Nucleus accumbens (tissue), 56 donors: ENCODE results near the gene REEP1.
A peak's percentile ranks its signal among the peaks of the same experiment; 100 is the strongest.
"Not testable (repeated sequence)": the region's sequence is repeated elsewhere in the genome, so short reads cannot be mapped to it uniquely, and the experiment has no call there.

Source experiments
- DNase-seq, 56 donors: peaks; one replicate each; lab custom pipeline; 2025; lab: John Stamatoyannopoulos, UW

The REEP1 gene

DNA sequence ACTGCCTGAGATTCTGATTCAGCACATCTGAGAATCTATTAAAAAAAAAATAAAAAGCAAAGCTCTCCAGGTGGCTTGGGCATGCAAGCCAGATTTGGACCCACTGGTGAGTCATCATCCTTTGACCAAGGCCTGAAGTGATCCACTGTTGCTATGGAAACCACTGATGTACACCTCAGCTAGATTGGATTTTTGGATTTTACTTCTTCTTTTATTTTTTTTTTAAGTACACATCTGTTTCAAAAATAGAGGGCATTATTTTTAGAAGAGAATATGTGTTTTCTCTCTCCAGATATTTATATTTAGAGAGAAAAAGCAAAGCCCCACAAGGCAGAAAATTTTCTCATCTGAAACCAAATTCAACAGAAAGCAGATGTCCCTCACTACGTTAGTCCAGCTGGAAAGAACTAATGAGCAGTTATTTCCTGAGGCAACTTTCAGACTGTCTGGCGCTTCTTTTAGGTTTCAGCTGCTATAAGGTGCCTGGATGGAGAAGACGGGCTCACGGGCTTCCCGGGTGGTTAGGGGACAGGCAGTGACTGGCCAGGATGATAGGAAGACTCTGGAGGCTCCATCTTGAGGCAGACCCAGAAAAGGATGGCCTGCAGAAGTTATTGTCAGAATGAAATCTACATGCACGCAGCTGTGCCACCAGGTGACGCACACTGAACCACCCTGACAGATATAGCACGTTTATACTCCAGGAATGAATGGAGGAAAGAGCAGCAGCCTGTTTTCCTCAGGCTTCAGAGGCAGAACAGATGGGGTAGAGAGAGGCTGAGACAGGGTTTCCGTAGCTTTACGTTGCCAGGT, 87.6 kb downstream of the REEP1 start:
- DNase-seq, result peak in 12 of 56 donors; percentile 8 to 51 (median 22)

- no peak for DNase-seq
These were observed 88.2 kb downstream of the REEP1 start for GRCh38 chr2:86249176-86249575.

DNA sequence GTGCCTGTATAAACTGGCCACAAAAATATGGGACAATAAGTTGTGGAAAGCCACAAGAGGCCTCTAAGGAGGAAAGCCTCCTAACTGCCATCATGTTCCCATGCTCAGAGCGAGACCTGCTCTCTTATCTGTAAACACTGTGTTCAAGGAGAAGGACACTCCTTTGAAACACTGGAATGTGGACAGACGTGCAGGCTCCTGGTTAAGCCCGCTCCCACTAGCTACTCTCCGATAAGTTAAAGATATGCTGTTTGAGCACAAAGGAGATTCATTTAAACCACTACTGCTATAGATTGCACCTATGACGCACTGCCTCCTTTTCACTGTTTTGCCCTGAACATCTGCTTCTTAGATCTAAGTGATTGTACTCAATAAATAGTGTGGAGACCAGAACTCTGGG, 92.2 kb downstream of the REEP1 start:
- not testable (repeated sequence) for DNase-seq

DNA sequence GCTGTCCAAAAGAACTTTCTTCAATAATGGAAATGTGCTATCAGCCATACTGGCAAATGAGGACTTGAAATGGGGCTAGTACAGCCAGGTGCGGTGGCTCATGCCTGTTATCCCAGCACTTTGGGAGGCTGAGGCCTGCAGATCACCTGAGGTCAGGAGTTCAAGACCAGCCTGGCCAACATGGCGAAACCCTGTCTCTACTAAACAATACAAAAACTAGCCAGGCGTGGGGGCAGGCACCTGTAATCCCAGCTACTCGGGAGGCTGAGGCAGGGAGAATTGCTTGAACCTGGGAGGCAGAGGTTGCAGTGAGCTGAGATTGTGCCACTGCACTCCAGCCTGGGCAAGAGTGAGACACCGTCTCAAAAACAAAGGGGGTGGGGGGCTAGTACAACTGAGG, 92.6 kb downstream of the REEP1 start:
- DNase-seq, result not testable (repeated sequence)

- DNase-seq, result no peak
These were observed 93.3 kb downstream of the REEP1 start for GRCh38 chr2:86243950-86244733.

DNA sequence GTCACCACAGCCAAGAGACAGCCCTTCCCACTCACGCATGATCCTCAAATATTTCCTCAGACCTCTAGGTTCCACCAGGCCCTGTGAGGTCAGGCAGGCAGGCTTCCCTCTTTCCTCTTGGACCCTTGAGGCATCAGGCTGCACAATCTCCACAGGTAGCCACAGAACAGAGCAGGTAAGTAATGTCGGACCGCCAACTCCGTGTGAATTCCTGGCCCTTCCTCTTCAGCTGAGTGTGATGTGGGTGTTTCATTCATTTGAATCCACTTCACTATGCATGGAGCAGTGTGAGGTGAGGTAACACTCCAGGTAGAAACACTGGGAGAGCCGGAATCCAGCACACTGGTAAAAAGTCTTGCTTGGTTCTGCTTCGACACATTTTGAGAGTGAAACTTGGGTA, 94.2 kb downstream of the REEP1 start:
- DNase-seq, result no peak

- DNase-seq, result no peak
These were observed 95.8 kb downstream of the REEP1 start for GRCh38 chr2:86241611-86242010.

GRCh38 chr2:86240251-86240650, 97.2 kb downstream of the REEP1 start:
- no peak for DNase-seq

- no peak for DNase-seq
These were observed 97.7 kb downstream of the REEP1 start for GRCh38 chr2:86239745-86240144.

GRCh38 chr2:86239326-86239725, 98.1 kb downstream of the REEP1 start:
- no peak for DNase-seq

- DNase-seq, result no peak
These were observed 99.1 kb downstream of the REEP1 start for GRCh38 chr2:86238354-86238753.

DNA sequence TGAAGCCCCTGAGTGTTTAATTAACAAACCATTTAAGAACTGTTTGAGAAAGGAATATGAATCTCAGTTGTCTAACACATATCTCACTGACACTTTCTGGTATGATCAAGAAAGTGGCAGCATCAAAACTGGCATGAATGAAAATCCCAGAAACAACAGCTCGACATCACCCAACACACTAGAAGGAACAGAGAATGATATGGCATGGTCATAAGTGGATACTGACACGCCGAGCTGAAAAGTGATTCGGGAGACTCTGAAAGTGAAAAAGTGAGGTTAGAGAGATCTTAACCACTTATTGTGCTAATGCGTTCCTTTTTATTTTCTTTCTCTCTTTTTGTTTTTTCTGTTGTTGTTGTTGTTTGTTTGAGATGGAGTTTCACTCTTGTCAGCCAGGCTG, 100.3 kb downstream of the REEP1 start:
- DNase-seq, result no peak

DNA sequence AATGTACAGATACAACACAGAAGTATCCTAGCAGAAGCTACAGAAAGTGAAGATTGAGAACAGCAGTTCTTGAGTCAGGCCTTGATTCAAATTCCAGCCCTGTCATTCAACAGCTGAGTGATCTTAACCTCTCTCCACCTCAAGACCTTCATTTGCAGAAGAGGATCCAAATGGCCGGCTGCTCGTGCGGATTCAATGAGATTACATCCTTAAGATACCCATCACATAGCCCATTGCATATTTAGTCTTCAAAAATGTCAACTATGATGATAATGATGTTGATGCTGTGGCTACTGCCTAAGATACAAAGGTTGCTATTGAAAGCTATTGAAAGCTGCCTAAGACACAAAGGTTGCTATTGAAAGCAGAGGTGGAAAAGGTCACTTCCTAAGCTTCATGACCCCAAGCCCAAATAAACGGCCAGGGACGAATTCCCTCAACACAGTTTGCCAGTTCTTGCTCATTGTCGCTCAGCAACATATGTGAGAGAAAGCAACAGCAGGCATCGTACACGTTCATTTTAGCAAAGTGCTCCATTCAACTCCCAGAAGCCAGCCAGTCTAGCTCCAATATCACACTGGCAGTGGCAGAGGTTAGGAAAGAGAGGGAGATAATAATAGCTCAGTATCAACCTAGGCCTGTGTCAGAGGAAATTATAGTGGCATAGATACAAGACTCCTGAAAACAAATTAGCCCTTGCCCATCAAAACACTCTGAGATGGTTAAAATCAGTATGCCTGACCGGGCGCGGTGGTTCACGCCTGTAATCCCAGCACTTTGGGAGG, 102.0 kb downstream of the REEP1 start:
- DNase-seq, result no peak

DNA sequence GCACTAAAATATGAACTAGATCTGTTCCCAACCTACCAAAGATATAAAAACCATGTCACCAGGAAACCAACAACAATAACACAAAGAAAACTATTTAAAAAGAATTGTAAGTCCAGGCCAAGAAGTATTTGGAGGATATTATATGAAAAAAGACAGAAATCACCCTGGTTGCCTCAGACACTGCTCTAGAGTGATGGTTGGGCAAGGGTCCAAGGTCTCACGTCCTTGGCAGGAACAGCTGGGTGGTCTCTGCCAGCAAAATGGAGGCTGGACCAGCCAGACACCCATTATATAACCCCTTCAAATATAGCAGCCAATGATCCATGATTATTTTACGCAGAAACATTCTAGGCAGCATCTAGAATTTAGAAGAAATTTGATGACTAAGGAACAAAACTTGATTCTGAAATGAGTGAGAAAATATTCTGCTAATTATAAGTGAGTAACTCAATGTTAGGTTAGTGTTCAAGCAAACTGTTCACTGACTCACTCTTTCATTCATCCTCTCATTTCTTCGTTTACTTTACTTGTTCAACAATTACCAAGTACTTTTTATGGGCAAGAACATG, 102.8 kb downstream of the REEP1 start:
- peak in 3 of 56 donors; percentile 11 to 24 (median 12) for DNase-seq

- DNase-seq, result no peak
These were observed 104.0 kb downstream of the REEP1 start for GRCh38 chr2:86233436-86233835.

DNA sequence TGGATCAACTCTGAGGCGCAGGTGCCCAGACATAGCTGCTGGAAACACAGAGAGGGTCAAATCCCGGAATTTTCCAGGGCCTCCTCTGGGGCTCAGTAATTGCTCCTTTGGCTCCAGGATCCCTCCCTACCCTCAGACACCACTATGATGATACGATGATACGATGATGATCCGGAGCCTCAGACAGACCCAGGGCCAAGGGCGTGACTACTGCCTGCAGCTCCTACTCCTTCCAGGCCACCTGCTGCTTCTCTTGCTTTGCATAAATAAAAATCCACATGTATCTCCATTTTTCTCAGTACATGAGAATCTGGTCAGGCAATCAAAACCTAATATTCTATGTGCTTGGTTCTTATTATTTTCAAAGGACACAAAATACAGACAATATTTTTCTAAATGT, 104.5 kb downstream of the REEP1 start:
- no peak for DNase-seq

GRCh38 chr2:86232373-86232784, 105.0 kb downstream of the REEP1 start:
- DNase-seq, result no peak

GRCh38 chr2:86231680-86232372, 105.6 kb downstream of the REEP1 start:
- no peak for DNase-seq

- no peak for DNase-seq
These were observed 106.5 kb downstream of the REEP1 start for GRCh38 chr2:86230961-86231360.

DNA sequence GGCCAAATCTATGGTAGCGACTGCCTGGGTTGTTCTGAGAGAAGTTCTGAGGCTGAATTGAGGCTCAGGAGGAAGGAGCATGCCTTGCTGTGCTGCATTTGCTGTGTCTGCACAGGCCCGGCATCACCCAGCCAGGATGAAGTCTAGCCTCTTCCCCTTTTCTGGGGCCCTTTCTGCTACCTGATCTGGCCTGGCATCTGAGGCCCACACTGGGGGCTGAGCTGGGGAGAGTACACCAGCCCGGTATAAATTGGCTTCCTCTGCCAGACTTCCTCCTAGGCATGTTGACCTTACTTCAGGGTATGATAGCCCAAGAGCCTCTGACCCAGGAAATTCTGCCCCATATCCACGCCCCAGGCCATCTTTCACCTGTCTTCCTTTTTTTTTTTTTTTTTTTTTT, 108.2 kb downstream of the REEP1 start:
- no peak for DNase-seq
